Measurements from ENCODE around the gene PJA2. TPM values are rescaled to one million over a fixed set of nuclear protein-coding genes. Genes with fewer than 3 reads are reported as not detected.

PJA2 gene
- total and polyA plus RNA-seq, 2 donors (not counting 3 experiments of a cell fraction or from before 2014, with no cell fraction given): 24.4 to 64.9 TPM

GRCh38 chr5:109305352-109305751 is 104.4 kb downstream of the PJA2 start:
- peaks cover 0 to 7% of the 10 kb centered on the region in 2 experiments for H3K27me3 ChIP-seq (ENCODE audit: control insufficient read depth in 2 of 2, insufficient read depth in 2 of 2, low read length in 2 of 2)
- H3K4me2 ChIP-seq (ENCODE audit: insufficient read depth, low read length): no peak overlapping the region
- DNase-seq (ENCODE audit: low read depth, low spot score): no peak
- no peaks in the 10 kb centered on the region for H4K20me1 ChIP-seq (replicated peaks; ENCODE audit: control insufficient read depth, extremely low read depth, insufficient read depth, low read length)
- no peak for FAIRE-seq
- no peak overlapping the region for H3K9ac ChIP-seq (replicated peaks; ENCODE audit: extremely low read depth, insufficient read depth, low read length)
- no peaks in the 10 kb centered on the region for H3K9me1 ChIP-seq (replicated peaks; ENCODE audit: control insufficient read depth, extremely low read depth, insufficient read depth, low read length)
- no peaks in the 10 kb centered on the region for H3K4me1 ChIP-seq (ENCODE audit: control insufficient read depth, extremely low read depth, insufficient read depth, low read length)
- dilution Hi-C loops (cut with MboI; ENCODE audit: extremely low pct_ligation_motif_present, low sequenced_read_pairs) (no loop called here), intact Hi-C loops (cut with micrococcal nuclease) (no loop called here)
- no peaks in the 10 kb centered on the region for H3K79me2 ChIP-seq (ENCODE audit: control insufficient read depth, insufficient read depth, low read length)
- no TSS peak for BruUV-seq (replicated peaks)
- POLR2A ChIA-PET: no interaction called here
- H2AFZ ChIP-seq (ENCODE audit: low read depth, low read length): no peak overlapping the region
- no peak overlapping the region for H3K27ac ChIP-seq (ENCODE audit: insufficient read depth, low read depth, low read length)
- CTCF ChIA-PET: no interaction called here
- no peak overlapping the region for H3K4me3 ChIP-seq (replicated peaks in 1 of 3; ENCODE audit: insufficient read depth in 1 of 3, low read depth in 1 of 3, low read length in 3 of 3)
- TF ChIP-seq CTCF (IDR thresholded peaks at IDR 0.05; ENCODE audit: extremely low read depth in 1 of 2, insufficient read depth in 1 of 2, low read depth in 1 of 2, low read length in 2 of 2) (no peak), MYC (IDR thresholded peaks at IDR 0.05; ENCODE audit: low read depth, low read length) (no peak), POLR2A (IDR thresholded peaks at IDR 0.05; ENCODE audit: low read depth, low read length) (no peak), GATA2 (IDR thresholded peaks at IDR 0.05; ENCODE audit: insufficient read depth, insufficient read length, low read depth, low read length) (no peak), MAX (IDR thresholded peaks at IDR 0.05; ENCODE audit: insufficient read depth, insufficient read length) (no peak), JUN (IDR thresholded peaks at IDR 0.05; ENCODE audit: borderline replicate concordance, insufficient read depth, insufficient read length, low read depth) (no peak), FOS (IDR thresholded peaks at IDR 0.05; ENCODE audit: borderline replicate concordance, insufficient read depth, low read length) (no peak), EZH2 (IDR thresholded peaks at IDR 0.05; ENCODE audit: borderline replicate concordance, low read depth, low read length, severe bottlenecking) (no peak), POLR2AphosphoS5 (IDR thresholded peaks at IDR 0.05; ENCODE audit: insufficient read depth, low read depth, low read length) (no peak)
- no peaks in the 10 kb centered on the region for H3K9me3 ChIP-seq (replicated peaks; ENCODE audit: control insufficient read depth, insufficient read depth, low read length)
- no peaks in the 10 kb centered on the region for H3K36me3 ChIP-seq (ENCODE audit: control insufficient read depth in 2 of 2, extremely low read depth in 1 of 2, insufficient read depth in 2 of 2, low read length in 2 of 2)

Data from endothelial cell of umbilical vein (primary cell).